ACHN (cell line): ENCODE measurements around the gene ARL6.
"Not testable (repeated sequence)": the region's sequence is repeated elsewhere in the genome, so short reads cannot be mapped to it uniquely, and the experiment has no call there.

Source experiments
- DNase-seq: peaks from one replicate; pipeline ENCODE4 v3.0.0-alpha.2; 2015
- in situ Hi-C: cut with HindIII; loops from 2 replicates; pipeline ENCODE4 v1.10.0; 2017; ENCODE audit warnings: low sequenced_read_pairs, low pct_ligation_motif_present, low pct_unique_long_range_greater_than_20kb

Gene ARL6

DNA sequence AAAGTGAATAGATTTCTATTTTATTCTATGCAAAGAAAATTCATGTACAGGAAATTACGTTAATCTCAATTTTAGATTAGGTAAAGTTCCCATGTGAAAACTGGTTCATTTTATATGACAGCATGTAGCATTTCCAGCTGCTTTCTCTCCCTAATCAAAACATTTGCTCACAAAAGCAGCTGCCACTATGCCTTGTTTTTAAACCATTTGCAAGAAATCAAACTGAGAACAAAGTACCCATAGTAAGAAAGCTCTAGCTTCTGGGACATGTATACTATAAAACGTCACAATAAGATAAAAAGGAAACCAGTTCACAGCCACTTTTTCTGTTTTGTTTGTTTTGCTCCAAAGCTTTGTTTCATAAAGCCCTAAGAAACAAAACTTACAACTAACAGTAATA, 52.3 kb downstream of the ARL6 start:
- no peak for DNase-seq
- in situ Hi-C loops: no loop called here

DNA sequence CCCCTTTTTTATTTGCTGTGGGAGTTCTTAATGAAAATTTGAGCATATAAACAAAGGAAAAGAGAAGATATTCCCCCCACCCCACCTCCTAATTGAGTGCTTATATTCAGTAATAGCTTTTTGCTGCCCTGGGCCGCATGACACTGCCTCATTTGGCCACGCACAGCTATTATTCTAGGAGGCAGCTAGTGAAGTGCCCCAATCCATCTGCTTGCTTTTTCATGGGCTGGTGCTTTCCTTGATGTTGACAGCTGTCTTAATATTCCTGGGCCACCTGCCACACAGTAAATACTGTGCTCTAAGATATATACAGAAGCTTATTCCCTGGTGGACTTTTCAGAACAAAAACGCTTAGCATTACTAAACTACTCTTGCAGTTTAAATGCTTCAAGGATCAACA, 53.4 kb downstream of the ARL6 start:
- in situ Hi-C loops: no loop called here
- DNase-seq: no peak

DNA sequence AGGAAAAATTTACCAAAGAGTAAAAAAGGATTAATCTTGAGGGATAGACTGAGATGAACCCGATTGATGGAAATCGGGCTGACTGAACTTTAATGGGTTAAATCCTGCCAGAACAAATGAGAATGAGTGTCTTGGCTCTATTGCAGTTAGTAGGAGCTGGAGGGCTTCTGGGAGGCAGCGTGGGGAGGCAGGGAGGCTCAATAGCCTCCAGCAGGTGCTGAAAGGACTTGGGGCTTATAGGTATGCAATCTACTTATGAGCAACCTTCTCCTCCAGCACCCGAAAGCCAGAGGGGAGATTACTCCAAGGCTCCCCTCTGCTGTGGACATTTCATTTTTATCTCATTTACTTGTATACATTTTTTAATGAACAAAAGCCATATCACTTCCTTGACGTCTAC, 56.2 kb downstream of the ARL6 start:
- in situ Hi-C loops: no loop called here
- no peak for DNase-seq

DNA sequence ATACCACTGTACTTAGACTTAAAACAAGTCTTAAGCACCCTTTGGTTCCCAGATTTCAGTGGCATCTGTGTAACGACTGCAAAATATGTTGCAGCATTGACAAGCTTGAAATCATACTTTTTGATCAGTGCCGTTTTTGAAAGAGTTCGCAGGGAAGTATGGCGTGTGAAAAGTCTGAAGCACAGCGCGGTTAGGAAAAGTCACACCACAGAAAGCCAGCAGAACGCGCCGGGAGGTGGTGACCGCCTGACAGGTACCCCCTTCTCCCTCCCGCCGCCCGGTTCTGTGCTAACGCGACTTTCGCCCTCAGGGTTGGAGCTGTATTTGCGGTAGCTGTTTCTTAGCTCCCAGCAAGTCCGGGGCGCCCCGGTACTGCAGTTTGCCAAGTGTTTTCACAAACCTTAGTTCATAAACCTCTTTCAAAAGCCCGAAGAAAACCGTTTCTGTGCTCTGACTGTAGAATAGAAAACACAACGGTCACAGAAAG, 56.8 kb downstream of the ARL6 start:
- in situ Hi-C loops: no loop called here

DNA sequence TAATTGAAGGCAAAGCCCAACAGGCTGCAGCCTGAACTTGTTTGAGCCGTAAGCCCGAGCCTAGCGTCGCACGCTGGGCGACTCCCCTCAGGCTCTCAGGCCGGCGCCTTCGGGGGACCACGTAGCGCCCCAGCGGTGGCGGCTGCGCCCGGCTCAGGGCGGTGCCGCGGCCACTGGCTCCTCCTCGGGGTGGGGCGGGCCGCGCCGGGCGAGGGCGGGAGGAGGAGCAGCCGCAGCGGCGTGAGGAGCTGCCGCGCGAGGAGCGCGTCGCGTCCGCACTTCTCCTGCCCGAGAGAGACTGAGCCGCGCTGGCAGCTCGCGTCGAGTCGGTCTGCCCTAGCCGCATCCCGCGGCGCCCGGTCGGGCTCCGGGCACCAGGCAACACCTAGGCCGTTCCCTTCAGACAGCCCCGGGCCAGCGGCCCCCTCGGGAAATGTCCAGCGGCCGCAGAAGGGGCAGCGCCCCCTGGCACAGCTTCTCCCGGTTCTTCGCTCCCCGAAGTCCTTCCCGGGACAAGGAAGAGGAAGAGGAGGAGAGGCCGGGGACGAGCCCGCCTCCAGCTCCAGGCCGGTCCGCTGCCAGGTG, 57.3 kb downstream of the ARL6 start, which contains the start of gene CRYBG3:
Gene CRYBG3, plus strand, starts transcription at position 238 of the 585 bp plus-strand sequence. Its CDS starts 196 bp downstream, at position 434.
- in situ Hi-C loops: no loop called here
- DNase-seq: peak; percentile 83

More for the DNA sequence above, 56.8 kb downstream of the ARL6 start:
- peak; percentile 62 for DNase-seq

DNA sequence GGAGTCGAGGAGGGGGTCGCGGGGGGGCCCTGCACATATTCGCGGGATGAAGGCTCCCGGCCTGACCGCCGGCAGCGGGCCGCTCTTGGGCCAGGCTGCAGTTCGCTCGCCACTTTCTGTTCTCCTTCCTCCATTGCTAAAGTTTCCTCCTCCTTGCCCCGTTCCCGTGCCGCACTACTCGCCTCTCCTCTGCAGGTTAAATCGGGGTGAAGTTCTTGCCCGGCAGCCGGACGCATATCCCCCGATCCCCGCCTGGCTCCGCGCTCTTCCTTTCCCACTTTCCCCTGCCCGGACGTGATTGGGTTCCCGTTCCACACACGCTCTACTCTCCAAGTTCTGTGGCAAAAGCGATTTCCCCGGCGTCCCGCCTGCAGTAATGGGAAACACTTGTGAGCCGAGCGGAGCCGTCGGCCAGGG, 57.8 kb downstream of the ARL6 start:
- peak; percentile 67 for DNase-seq
- in situ Hi-C loops: no loop called here

DNA sequence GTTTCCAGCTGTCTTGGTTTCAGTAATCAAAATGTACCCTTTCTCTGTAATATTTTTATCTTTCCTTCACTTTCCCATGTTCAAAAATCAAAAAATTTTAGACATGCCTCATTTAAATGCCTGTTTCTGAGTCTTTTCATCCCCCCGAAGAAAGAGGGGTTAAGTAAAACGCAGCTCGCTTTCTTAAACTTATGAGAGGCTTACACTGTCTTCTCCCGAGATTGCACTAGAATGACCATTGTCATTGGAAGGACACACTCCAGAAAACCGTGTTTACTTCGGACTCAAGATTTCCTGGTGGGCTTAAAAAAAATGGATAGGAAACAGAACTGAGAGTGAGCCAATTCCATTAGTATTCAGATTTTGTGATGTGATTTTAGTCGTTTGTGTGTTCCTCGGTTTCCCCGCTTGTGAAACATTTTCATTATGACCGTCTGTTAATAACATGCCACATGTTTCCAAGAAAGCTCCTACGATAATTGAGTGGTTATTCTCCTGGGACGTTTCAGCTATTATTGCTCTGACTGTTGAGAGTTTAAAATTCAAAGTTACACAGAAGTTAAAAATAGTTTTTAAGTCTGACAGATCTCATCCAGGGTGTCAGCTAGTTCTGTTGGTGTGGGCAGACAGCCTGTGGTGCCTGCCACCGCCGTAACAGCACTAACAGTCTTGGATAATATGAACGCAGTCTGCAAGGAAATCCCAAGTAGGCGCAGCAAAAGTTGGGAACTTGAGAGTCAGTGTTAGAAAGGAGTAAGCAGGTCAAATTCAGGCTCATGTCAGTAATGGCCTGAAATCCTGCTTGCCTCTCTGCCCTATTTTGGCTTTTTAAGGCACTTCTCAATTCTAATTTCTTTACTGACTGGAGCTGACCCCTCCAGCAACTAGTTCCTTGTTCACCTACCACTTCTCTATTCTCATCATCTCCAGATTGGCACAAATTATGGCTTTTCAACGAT, 58.8 kb downstream of the ARL6 start:
- DNase-seq: no peak
- in situ Hi-C loops: no loop called here

DNA sequence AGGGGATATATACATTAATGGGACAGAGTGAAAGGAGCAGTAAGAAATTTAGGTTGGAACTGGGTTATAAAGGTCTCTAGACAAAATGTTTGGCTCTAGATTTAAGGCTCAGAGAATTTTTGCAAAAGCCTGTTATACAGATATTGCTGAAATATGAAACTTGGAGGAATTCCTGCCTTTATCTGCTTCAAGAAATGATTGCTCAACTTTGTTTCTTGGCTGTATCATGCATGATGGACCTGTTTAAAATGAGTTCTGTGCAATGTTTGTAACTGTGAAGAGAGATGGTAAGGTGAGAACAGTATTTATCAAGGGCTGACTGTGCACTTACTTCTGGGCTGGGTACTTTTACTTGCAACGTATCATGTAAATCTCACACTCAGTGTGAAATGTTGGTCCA, 60.5 kb downstream of the ARL6 start:
- in situ Hi-C loops: no loop called here

DNA sequence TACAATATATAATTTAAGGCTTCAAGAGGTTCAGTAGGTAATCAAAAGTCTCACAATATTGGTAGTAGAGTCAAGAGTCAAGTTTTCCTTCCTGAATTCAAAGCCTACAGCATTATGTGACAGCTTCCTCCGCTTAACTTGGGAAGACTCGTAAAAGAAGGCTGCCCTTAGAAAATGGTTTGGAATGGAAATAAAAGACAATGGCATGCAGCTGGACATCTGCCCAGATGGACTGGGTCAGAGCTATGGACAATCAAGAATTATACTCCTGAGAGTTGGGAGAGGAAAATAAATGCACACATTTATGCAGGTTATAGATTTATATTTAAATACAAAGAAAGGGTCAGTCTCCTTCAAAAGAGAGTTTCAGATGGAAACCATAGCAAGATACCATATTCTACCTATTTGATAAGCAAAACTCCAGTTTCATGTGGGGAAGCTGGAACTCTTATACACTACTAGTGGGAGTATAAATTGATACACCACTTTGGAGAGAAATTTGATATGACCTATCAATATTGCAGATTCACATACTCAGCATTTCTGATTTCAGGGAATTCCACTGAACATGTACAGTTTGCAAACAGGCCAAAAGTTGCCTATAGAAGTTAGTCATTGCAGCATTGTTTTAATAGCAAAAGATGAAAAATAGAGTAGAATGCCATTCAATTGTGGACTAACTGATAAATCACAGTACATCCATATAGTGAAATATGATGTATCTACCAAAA, 63.3 kb downstream of the ARL6 start:
- DNase-seq: no peak
- in situ Hi-C loops: no loop called here

More for the DNA sequence above, 60.5 kb downstream of the ARL6 start:
- no peak for DNase-seq

DNA sequence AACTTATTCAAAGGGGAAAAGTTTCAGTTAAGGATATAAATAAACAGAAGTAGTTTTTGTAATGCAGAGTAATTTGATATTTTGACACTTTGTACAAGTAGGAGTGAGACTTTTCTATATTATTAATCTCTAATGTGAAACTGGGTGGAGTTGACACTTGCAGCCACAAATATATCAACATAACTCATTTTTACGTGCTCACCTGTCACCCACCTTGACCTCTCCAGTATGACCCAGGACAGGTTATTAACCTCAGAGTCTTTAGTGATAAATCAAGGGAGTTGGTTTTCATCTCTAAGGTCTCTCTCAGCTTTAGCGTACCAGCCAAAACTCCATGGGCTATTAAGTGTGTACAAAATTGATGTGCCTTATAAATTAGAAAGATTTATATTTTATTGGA, 64.6 kb downstream of the ARL6 start:
- in situ Hi-C loops: no loop called here
- no peak for DNase-seq

DNA sequence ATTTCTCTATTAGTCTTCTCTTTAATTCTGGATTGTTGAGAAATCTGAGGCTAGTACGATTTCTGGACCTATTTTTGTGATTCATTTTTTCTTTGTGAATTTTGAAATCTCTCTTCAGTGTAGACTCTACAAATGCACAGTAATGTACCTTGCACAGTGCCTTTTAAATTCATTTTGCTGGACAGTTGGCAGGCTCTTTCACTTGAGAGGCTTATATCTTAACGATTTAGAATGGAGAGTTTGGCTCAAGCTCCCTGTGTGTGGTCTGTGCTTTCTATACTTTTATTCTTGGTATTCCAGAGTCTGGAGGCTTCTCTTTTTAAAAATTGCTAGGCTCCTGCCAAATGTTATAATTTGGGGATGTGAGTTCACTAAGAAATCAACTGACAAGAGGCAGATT, 66.1 kb downstream of the ARL6 start:
- in situ Hi-C loops: no loop called here
- DNase-seq: no peak

DNA sequence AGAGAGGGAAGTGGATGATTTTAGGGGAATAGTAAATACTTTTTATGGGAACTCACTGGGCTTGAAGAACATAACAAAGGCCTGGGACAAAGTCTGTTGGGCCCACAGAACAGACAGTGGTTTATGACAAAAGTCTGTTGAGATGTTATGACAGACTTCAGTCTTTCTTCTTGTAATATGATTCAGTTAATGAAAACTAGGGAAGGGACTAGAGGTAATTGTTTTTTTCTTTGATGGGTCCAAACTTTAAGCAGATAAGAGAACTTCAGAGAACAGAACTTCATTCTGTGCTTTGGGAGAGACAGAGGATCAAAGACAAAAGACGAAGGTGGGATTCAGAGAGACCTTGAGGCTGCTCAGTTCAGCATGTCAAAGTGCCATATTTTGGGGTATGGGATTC, 66.6 kb downstream of the ARL6 start:
- no peak for DNase-seq
- in situ Hi-C loops: no loop called here

DNA sequence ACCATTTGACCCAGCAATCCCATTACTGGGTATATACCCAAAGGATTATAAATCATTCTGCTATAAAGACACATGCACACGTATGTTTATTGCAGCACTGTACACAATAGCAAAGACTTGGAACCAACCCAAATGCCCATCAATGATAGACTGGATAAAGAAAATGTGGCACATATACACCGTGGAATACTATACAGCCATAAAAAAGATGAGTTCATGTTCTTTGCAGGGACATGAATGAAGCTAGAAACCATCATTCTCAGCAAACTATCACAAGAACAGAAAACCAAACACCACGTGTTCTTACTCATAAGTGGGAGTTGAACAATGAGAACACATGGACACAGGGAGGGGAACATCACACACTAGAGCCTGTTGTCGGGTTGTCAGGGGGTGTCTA, 68.6 kb downstream of the ARL6 start:
- in situ Hi-C loops, DNase-seq: not testable (repeated sequence)

DNA sequence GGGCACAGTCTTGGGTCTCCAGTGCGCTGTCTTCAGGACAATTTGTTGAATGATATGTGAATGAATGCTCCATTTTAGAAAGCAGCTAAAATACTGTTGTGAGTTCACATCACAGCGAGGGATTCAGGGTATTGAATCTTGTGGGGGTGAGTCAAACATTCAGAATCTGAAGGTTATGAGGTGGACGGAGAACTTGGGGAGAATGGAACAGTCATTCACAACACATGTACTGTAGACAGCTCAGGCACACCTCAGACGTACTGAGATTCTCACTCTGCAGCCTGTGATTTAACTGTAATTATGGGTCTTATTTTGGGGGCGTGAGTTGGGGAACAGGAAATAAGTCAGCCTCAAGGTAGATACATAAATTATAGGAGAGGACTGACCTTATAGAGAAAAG, 71.2 kb downstream of the ARL6 start:
- in situ Hi-C loops: no loop called here
- no peak for DNase-seq

DNA sequence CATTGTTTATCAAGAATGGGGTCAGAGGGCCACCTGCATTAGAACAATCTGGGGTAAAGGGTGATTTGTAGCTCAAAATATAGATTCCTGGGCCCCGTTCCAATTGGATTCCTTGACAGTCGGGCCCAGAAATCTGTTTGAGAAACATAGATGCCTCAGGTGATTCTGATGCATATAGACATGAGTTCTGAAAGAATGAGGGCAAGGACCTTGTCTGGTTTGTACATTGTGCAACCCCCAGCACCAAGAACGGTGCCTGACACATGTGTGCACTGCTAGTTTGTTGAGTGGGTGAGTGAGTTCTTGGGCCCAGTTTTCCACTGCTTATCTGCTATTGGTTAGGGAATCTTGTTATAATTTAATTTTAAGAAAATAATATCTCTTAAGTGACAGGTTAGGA, 73.8 kb downstream of the ARL6 start:
- DNase-seq: no peak
- in situ Hi-C loops: no loop called here

DNA sequence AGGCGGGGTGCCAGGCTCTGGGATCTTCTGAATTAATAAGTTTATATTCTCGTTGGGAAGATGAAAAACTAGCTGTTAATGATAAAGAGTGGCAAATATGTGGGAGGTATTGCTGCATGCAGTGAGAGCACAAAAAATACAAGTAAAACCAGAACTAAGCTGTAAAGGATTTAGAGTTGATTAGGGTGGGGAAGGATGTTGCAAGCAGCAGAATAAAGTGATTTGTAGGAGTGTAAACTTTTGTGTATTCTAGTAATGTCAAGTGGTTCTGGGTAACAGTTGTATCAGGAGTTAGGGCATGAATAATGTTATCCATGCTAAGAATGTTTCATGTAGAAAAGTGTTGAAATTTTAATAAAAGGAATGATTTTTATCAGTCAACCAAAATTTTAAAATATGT, 75.4 kb downstream of the ARL6 start:
- in situ Hi-C loops: no loop called here
- no peak for DNase-seq

DNA sequence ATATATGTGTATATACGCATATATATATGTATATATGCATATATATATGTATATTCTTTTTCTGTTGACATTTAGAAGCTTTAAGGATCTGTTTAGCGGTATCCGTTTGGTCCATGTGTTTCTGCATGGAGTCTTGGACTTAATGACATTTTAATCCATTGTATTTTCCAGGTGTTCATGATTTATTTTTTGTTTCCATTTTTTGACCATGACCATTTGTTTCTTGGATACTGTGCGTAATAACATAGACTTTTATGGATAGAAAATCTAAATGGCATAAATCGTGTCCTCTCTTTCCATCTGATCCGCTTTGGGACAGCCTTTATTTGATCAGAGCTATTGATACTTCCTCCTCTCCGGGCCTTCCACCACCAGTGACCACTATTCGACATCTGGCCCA, 76.7 kb downstream of the ARL6 start:
- in situ Hi-C loops: no loop called here
- DNase-seq: no peak

DNA sequence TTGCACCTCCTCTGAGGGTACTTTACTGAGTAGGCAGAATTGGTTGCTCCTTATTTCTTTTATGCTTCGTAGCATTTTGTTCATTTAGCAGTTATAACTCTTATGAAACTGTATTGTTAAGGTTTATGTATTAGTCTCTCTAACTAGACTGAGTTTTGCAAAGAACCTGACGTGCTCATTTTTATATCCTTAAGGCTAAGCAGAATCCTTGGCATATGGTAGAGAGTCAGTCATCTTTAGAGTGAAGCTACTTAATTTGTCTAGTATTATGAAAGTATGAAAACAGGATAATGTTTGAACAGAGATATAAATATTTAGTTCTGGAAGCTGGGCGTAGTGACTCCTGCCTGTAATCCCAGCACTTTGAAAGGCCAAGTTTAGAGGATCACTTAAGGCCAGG, 77.4 kb downstream of the ARL6 start:
- in situ Hi-C loops: no loop called here
- no peak for DNase-seq

DNA sequence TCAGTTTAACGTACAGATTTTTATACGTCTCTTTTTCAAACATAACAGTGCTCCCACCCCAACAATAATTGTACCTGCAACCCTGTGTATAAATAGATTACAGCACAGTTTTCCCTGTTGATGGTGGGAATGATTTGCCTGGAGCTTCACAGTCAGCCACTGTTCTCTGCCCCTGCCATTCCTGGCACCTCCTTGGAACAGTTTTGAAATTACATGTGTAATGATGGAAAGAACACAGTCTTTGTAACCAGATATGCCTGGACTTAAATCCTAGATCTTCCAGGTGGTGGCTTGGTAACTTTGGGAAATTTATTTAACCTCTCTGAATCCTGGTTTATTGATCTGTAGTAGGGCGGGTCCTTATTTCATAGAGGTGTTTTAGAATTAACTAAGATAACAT, 84.2 kb downstream of the ARL6 start:
- DNase-seq: no peak

More for the DNA sequence above, 84.2 kb downstream of the ARL6 start:
- in situ Hi-C loops: no loop called here
